ENCODE results near the gene IZUMO4.

IZUMO4 gene

GRCh38 chr19:2117215-2117960 is 20.7 kb downstream of the IZUMO4 start:
- TF ChIP-seq GATA2 (IDR thresholded peaks at IDR 0.05; ENCODE audit: low read depth, low read length) (no peak), GATA3 (IDR thresholded peaks at IDR 0.05; ENCODE audit: low read depth, low read length) (no peak)

GRCh38 chr19:2118438-2118837 is 21.7 kb downstream of the IZUMO4 start:
- TF ChIP-seq GATA2 (IDR thresholded peaks at IDR 0.05; ENCODE audit: low read depth, low read length) (no peak), GATA3 (IDR thresholded peaks at IDR 0.05; ENCODE audit: low read depth, low read length) (no peak)

GRCh38 chr19:2119921-2120785 is 23.4 kb downstream of the IZUMO4 start:
- TF ChIP-seq GATA3 (IDR thresholded peaks at IDR 0.05; ENCODE audit: low read depth, low read length) (no peak), GATA2 (IDR thresholded peaks at IDR 0.05; ENCODE audit: low read depth, low read length) (no peak)

DNA sequence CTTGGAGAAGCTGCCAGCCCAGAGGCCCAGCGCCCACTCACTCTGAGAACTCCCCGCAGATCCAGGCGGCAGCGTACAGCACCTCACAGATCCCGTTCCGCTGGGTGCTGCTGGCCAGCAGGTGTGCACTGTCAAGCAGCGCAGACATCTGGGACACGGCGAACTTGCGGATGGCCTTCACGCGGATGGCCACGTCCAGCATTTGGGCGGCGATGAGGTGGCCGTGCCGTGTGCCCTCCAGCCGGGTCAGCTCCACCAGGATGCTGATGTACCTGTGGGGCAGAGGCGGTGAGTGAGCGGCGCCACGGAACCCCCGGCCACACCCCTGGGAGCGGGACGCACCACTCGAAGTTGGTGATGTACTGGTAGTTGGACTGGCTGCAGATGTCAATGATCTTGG is 24.1 kb downstream of the IZUMO4 start:
- TF ChIP-seq GATA3 (IDR thresholded peaks at IDR 0.05; ENCODE audit: low read depth, low read length) (no peak), GATA2 (IDR thresholded peaks at IDR 0.05; ENCODE audit: low read depth, low read length) (no peak)

DNA sequence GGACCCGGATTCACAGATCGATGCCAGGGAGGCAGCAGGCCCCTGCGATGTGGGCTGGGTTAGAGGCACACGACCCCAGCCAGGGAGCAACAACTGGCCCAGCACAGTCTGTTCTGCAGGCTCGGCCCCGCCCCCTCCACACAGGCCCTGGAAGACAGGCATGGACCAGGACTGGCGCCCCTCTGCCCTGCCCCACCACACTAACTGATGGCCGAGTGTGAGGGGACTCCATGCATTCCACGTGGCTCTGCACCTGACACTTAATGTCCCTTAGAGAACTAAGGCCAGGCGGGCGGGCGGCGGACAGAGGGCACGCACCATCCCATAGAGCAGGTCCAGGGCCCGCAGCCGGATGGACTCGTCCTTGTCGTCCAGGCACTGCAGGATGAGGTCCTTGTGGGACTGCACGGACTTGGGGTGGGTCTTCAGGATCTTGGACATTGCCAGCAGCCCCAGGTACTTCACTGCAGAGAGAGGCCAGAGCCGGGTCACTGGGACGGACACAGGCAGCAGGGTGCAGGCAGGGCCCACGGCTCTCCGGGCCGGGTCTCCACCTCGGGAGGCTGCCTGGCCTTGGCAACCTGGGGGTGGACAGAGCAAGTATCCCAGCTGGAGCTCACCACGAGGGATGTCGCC is 24.8 kb downstream of the IZUMO4 start:
- TF ChIP-seq GATA3 (IDR thresholded peaks at IDR 0.05; ENCODE audit: low read depth, low read length) (no peak), GATA2 (IDR thresholded peaks at IDR 0.05; ENCODE audit: low read depth, low read length) (no peak)

GRCh38 chr19:2122251-2122650 is 25.5 kb downstream of the IZUMO4 start:
- TF ChIP-seq GATA2 (IDR thresholded peaks at IDR 0.05; ENCODE audit: low read depth, low read length) (no peak), GATA3 (IDR thresholded peaks at IDR 0.05; ENCODE audit: low read depth, low read length) (no peak)

GRCh38 chr19:2122982-2123381 is 26.3 kb downstream of the IZUMO4 start:
- no peak for TF ChIP-seq GATA3 (IDR thresholded peaks at IDR 0.05; ENCODE audit: low read depth, low read length)
- no peak for TF ChIP-seq GATA2 (IDR thresholded peaks at IDR 0.05; ENCODE audit: low read depth, low read length)

- no peak for TF ChIP-seq GATA2 (IDR thresholded peaks at IDR 0.05; ENCODE audit: low read depth, low read length)
Measured at GRCh38 chr19:2123682-2124387, 27.1 kb downstream of the IZUMO4 start.

DNA sequence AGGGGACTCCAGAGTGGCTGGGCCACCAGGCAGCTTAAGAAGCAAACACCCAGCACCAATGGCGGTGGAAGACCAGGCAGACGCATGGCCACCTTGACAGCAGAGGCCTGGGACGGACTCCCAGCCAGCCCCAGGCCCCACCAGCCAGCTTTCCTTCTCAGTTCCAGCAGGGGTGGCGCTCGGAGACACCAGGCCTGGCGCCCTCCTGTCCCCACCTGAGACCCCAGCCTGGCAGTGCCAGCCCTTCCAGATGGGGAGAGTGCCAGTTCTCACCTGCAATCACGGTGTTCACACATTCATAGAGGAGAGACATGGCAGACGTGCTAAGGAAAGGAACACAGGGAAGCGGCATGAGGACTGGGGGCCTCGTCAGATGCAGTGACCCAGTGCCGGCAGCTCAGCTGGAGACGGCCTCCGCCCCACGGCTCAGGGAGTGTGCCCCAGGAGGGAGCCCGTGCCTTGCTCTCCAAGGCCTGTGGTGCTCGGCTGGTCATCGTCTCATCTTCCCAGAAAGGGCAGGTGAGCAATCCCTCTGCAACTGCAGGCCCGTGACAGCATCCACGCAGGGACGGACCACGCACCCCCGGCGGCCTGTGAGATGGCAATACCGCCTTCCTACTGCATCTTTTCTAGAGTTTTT is 30.3 kb downstream of the IZUMO4 start:
- TF ChIP-seq GATA2 (IDR thresholded peaks at IDR 0.05; ENCODE audit: low read depth, low read length) (no peak), GATA3 (IDR thresholded peaks at IDR 0.05; ENCODE audit: low read depth, low read length) (no peak)

DNA sequence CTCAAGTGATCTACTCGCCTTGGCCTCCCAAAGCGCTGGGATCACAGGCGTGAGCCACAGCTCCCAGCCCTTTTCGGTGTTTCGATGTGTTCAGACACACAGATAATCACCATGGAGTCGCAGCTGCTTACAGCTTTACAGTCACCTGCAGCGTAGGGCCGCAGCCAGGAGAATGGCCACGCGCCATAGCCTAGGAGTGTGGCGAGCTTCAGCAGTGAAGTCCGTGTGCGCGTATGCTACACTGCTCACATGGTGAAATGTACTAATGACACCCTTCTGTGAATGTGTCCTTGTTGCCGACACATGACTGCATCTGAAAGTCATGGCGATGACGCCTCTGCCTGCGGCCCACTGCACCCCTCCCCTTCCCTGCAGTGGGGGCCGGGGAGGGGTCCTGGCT is 31.0 kb downstream of the IZUMO4 start:
- TF ChIP-seq GATA3 (IDR thresholded peaks at IDR 0.05; ENCODE audit: low read depth, low read length) = no peak
- TF ChIP-seq GATA2 (IDR thresholded peaks at IDR 0.05; ENCODE audit: low read depth, low read length) = no peak

DNA sequence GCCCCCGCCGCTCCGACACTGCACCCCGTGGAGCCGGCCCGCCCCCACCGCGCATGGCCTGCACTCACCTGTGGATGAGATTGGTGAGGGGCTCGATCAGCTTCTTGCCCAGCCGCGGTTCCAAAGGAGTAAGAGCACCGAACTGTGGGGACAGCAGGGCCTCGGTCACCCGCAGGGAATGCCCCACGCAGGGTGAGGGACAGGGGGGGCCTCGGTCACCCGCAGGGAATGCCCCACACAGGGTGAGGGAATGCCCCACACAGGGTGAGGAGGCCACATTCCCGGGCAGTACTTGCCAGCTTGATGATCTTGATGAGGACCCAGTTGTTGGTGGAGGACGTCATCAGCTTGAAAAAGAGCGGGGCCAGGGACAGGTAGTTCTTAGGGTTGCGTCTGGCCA is 32.3 kb downstream of the IZUMO4 start:
- no peak for TF ChIP-seq GATA2 (IDR thresholded peaks at IDR 0.05; ENCODE audit: low read depth, low read length)
- no peak for TF ChIP-seq GATA3 (IDR thresholded peaks at IDR 0.05; ENCODE audit: low read depth, low read length)

DNA sequence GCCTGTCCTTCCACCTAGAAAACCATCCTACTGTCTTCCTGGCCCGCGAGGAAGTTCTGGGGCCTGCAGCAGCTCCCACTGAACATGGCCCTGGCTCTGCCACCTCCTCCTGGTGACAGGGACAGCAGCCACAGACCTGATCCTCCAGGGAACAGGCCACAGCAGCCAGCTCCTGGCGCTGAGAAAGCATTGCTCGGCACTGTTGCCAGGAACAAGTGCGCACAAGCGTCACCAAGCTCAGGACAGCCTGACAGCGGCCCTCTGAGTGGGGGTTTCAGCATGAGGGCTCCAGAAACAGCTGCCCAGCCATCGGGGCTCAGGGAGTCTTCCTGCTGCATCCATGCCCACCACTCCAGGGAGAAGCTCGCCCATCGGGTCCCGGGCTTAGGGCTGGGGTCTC is 32.8 kb downstream of the IZUMO4 start:
- no peak for TF ChIP-seq GATA3 (IDR thresholded peaks at IDR 0.05; ENCODE audit: low read depth, low read length)
- TF ChIP-seq GATA2 (IDR thresholded peaks at IDR 0.05; ENCODE audit: low read depth, low read length) = no peak

DNA sequence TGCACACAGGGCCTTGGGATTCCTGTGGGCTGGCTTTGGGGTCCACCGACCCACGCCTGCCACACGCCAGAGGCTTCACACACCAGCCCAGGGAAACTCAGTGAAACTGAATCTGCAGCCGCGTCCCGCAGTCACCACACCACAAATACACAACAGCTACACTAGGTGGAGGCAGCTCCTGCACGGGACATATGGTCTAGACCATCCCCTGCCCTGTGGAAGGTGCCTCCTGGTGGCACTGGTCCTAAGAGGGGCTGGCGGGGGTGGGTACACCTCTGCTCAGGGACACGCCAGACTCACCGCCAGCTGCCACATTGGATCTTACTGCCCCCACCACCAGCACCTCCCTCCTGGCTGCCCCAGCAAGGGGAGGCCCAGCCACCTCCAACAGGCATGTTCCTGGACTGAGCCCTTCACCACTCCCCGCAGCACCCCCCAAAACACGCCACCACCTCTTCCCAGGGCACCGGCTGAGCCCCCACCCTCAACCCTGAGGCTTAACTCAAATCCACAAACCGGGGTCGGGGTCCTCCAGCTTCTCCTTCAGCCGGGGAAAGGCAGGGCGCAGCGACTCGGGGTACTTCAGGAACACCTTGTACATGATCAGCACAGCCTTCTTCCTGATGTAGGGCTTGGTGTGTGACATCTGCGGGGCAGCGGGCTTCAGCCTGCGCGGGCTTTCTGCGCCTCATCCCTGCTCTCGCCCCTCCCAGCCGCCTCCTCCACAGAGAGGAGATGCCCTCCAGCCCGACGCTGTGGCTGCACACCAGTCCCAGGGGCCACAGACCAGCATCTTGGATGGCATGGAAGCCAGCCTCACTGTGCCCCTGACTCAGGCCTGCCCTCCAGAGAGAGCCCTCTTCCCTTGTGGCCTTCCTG is 33.4 kb downstream of the IZUMO4 start:
- no peak for TF ChIP-seq GATA2 (IDR thresholded peaks at IDR 0.05; ENCODE audit: low read depth, low read length)
- no peak for TF ChIP-seq GATA3 (IDR thresholded peaks at IDR 0.05; ENCODE audit: low read depth, low read length)

All from SH-SY5Y (cell line).